Transverse colon (tissue), 4 donors: ENCODE results near the gene KCTD18. TPM values are rescaled to one million over a fixed set of nuclear protein-coding genes. Genes with fewer than 3 reads are reported as not detected.

Experiments used
- DNase-seq: peaks from one replicate; pipeline ENCODE4 v3.0.0-alpha.2; 2019
- H3K27ac ChIP-seq, 4 donors: fragments of 200-600 bp; sonication (generic); 2 replicates each; pipeline ENCODE4 v1.5.1; 2016 to 2018; ENCODE audit warnings: inconsistent platforms in 4 of 4
- H3K27me3 ChIP-seq: fragments of 200-600 bp; sonication (generic); 2 replicates; pipeline ENCODE4 v1.5.1; 2017; ENCODE audit warnings: inconsistent platforms
- H3K36me3 ChIP-seq, 4 donors: fragments of 200-600 bp; sonication (generic); 2 replicates each; pipeline ENCODE4 v1.5.1; 2017 to 2019; ENCODE audit warnings: inconsistent platforms in 4 of 4
- H3K4me1 ChIP-seq, 4 donors: fragments of 200-600 bp; sonication (generic); 2 replicates each; pipeline ENCODE4 v1.5.1; 2017 to 2020; ENCODE audit warnings: inconsistent platforms in 4 of 4
- H3K4me3 ChIP-seq, 4 donors: fragments of 200-600 bp; sonication (generic); 1 replicate in 1 of 4; 2 replicates in 3 of 4; pipeline versions ENCODE4 v1.5.1 to v1.6.1; 2017 to 2019; ENCODE audit warnings: inconsistent platforms in 4 of 4
- H3K9me3 ChIP-seq, 2 donors: fragments of 200-600 bp; sonication (generic); 2 replicates each; pipeline ENCODE4 v1.5.1; 2017 to 2019; ENCODE audit warnings: inconsistent platforms in 2 of 2
- CTCF ChIP-seq, 5 experiments: fragments of 200-600 bp in 3 of 5; fragments of 450-650 bp in 2 of 5; sonication (generic) in 3 of 5; IDR thresholded peaks; 1 replicate in 2 of 5; 2 replicates in 3 of 5; pipeline ENCODE4 v1.5.1; 2016 to 2017; ENCODE audit warnings: antibody characterized with exemption in 5 of 5, inconsistent platforms in 3 of 5, mild to moderate bottlenecking in 2 of 5, moderate library complexity in 1 of 5
- EP300 ChIP-seq: sonication (generic); formaldehyde crosslinking; IDR thresholded peaks from one replicate; pipeline ENCODE4 v1.6.1; 2017; ENCODE audit warnings: antibody characterized with exemption, low read depth
- POLR2A ChIP-seq: fragments of 450-650 bp; IDR thresholded peaks from one replicate; pipeline ENCODE4 v1.6.1; 2016; ENCODE audit warnings: antibody characterized with exemption, mild to moderate bottlenecking, moderate library complexity
- POLR2AphosphoS5 ChIP-seq, 3 donors: sonication (generic); formaldehyde crosslinking; IDR thresholded peaks; one replicate each; pipeline ENCODE4 v1.6.1; 2016; ENCODE audit warnings: antibody characterized with exemption in 3 of 3
- WGBS, 2 donors: methylation state at CpG; one replicate each; pipeline ENCODE4 v1.1.5; 2018; ENCODE audit warnings: low coverage in 1 of 2; 5-methylcytosine and 5-hydroxymethylcytosine counted together
- in situ Hi-C, 4 donors: fragments of 200-750 bp; cut with MboI; loops; one replicate each; pipeline versions ENCODE4 v1.15.0 to v1.15.1; 2017; ENCODE audit warnings: low sequenced_read_pairs in 3 of 4, low pct_ligation_motif_present in 1 of 4, low pct_unique_long_range_greater_than_20kb in 1 of 4
- intact Hi-C: fragments of 100-400 bp; cut with DNase I; formaldehyde crosslinking; loops from one replicate; pipeline ENCODE4 v1.15.1; 2023; ENCODE audit warnings: low total_unique reads
- total RNA-seq, 4 donors: library from RNA; depleted of rRNA; stranded (reverse); fragments of >200 nt; gene quantifications; one replicate each; pipeline ENCODE4 v1.1.0, GENCODE V29; 2016

Gene KCTD18
- total RNA-seq, 4 donors from 2014 or later, result 18.5 to 68.5 (median 20.7) TPM

GRCh38 chr2:200469708-200470211, 40.1 kb downstream of the KCTD18 start:
- H3K27me3 ChIP-seq, result no peaks in the 10 kb centered on the region
- H3K4me3 ChIP-seq, result no peak overlapping the region
- intact Hi-C loops (loop anchor here (10.0 kb wide), 1 partner anchor 165 kb away; the partner anchor contains the start of gene SPATS2L), in situ Hi-C loops (loop anchor here in 2 of 4 donors (5.0 to 10.0 kb wide), 3 partner anchors 155 to 487 kb away; partner anchors contain the start of gene SPATS2L (in 1 of the 2))
- no peaks in the 10 kb centered on the region for H3K9me3 ChIP-seq
- WGBS, 2 donors, result 80 to 83% methylated on average over 1 to 13 of the region's 13 CpGs
- H3K36me3 ChIP-seq, result peaks cover 0 to 10% (median 5%) of the 10 kb centered on the region in 4 donors
- peak overlapping the region; percentile 18 to 72 (median 34) for H3K27ac ChIP-seq
- peak in 2 of 3 donors; percentile 44 to 57 for TF ChIP-seq POLR2AphosphoS5 (IDR thresholded peaks at IDR 0.05)
- TF ChIP-seq CTCF (IDR thresholded peaks at IDR 0.05), result no peak
- TF ChIP-seq POLR2A, result no peak
- TF ChIP-seq EP300, result no peak
- peak; percentile 22 for DNase-seq
- H3K4me1 ChIP-seq, result peaks cover 0 to 12% (median 0%) of the 10 kb centered on the region in 4 donors

DNA sequence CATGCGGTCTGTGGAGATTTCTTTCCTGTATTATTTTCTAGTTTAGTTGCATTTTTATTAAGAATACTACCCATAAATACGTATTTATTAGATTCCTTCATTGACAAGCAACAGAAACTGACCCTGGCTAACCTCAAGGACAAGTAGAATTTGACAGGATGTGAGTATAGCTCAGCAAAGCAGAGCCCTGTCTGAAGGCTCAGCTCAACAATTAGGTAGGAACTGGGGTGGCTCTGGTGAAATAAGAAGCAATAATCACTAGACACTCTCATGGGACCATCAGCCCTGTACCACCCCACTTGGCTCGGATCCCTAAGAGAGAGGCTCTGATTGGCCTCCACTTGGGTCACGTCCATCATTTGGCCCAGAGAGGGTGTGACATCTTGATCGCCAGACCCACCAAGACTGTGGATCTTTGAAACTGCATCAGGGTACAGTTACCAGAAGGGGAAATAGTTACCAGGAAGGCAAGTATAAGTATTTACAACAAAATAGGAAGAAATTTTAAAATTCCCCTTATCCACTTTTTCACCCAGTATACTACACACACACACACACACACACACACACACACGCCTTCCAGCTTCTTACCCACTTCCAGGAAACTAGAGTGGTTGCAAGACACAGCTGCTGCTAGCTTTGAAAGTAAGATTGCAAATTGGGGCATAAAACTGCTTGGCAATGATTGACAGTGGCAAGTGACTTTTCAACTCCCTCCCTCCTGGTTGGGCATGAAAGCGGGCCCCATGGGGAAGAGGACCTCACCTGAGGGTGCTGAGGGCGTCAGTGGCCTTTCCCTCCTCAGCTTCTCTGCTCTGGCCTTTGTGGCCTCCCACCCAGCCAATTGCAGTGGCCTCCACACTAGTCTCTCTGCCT, 41.8 kb downstream of the KCTD18 start:
- 74 to 100% methylated on average over 2 to 8 of the region's 8 CpGs for WGBS, 2 donors
- H3K27me3 ChIP-seq, result no peaks in the 10 kb centered on the region
- TF ChIP-seq EP300 (no peak), CTCF (IDR thresholded peaks at IDR 0.05) (no peak), POLR2A (no peak), POLR2AphosphoS5 (IDR thresholded peaks at IDR 0.05) (no peak)
- H3K4me1 ChIP-seq, result peaks cover 0 to 12% (median 0%) of the 10 kb centered on the region in 4 donors
- no peak for DNase-seq
- peak overlapping the region; percentile 30 to 72 (median 48) for H3K27ac ChIP-seq
- no peak overlapping the region for H3K4me3 ChIP-seq
- in situ Hi-C loops (no loop called here), intact Hi-C loops (no loop called here)
- H3K36me3 ChIP-seq, result peaks cover 0 to 5% (median under 1%) of the 10 kb centered on the region in 4 donors
- no peaks in the 10 kb centered on the region for H3K9me3 ChIP-seq

- H3K27me3 ChIP-seq, result no peaks in the 10 kb centered on the region
- no peak for DNase-seq
- H3K9me3 ChIP-seq, result no peaks in the 10 kb centered on the region
- intact Hi-C loops, result no loop called here
- in situ Hi-C loops, result no loop called here
- peaks cover 0 to 12% (median 0%) of the 10 kb centered on the region in 4 donors for H3K4me1 ChIP-seq
- H3K27ac ChIP-seq, result peak overlapping the region; percentile 11 to 54 (median 34)
- TF ChIP-seq EP300 (no peak), POLR2AphosphoS5 (IDR thresholded peaks at IDR 0.05) (no peak), POLR2A (no peak), CTCF (IDR thresholded peaks at IDR 0.05) (no peak)
- H3K4me3 ChIP-seq, result no peak overlapping the region
- peaks cover 0 to 1% (median 0%) of the 10 kb centered on the region in 4 donors for H3K36me3 ChIP-seq
- 71 to 76% methylated on average over 9 to 12 of the region's 12 CpGs for WGBS, 2 donors
These were observed 43.1 kb downstream of the KCTD18 start for GRCh38 chr2:200466425-200467418.
